ENCODE measurements around the gene SCIN. TPM values are rescaled to one million over a fixed set of nuclear protein-coding genes. Genes with fewer than 3 reads are reported as not detected.
A peak's percentile ranks its signal among the peaks of the same experiment; 100 is the strongest.
"Not testable (repeated sequence)": the region's sequence is repeated elsewhere in the genome, so short reads cannot be mapped to it uniquely, and the experiment has no call there.

The SCIN gene
- total RNA-seq, 1 donor from 2014 or later, result 14.3 TPM

DNA sequence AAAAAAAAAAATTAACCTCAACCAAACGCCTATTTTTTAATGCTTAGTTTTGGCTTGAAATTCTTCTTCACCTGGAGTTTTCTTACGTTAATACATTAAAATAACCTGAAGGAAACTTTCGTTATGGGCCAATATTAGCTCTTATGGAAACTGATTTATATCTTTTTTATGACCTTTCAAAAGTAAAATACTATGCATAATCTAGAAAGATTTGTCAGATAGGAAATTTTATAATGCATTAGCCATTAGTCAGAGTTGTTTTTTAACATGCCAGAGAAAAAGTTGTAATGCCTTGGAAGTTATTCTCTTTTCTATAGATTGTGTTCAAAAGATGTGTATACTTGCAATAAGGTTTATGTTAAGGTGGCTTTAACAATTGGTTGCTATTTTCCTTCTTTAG lies 82.6 kb downstream of the SCIN start:
- Histone ChIP-seq H3K27me3 (no peaks in the 10 kb centered on the region), H3K27ac (no peak overlapping the region), H3K4me3 (no peak overlapping the region), H3K4me1 (no peaks in the 10 kb centered on the region), H3K36me3 (no peaks in the 10 kb centered on the region), H3K9me3 (no peaks in the 10 kb centered on the region)
- ATAC-seq (no peak), DNase-seq (no peak)
- TF ChIP-seq, protein P1, sequence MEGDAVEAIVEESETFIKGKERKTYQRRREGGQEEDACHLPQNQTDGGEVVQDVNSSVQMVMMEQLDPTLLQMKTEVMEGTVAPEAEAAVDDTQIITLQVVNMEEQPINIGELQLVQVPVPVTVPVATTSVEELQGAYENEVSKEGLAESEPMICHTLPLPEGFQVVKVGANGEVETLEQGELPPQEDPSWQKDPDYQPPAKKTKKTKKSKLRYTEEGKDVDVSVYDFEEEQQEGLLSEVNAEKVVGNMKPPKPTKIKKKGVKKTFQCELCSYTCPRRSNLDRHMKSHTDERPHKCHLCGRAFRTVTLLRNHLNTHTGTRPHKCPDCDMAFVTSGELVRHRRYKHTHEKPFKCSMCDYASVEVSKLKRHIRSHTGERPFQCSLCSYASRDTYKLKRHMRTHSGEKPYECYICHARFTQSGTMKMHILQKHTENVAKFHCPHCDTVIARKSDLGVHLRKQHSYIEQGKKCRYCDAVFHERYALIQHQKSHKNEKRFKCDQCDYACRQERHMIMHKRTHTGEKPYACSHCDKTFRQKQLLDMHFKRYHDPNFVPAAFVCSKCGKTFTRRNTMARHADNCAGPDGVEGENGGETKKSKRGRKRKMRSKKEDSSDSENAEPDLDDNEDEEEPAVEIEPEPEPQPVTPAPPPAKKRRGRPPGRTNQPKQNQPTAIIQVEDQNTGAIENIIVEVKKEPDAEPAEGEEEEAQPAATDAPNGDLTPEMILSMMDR (IDR thresholded peaks at IDR 0.05), result no peak
- intact Hi-C loops (cut with DNase I), result no loop called here

DNA sequence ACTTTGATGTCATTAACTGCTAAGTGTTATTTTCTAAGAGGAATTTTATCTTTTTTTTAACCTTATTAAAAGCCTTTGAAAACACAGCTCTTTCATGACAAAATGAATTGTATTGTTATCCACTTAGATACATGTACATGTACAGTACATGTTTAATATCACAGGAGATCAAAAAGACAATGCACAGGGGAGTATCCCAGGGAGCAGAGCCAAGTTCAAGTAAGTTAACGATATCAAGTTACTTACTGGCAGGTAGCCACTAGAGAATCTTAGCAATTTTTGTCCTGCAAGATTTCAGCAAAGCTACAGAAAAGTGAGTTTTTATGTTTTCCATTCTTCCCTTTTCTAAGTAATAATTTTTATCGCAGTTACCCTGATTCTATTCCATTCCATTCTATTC lies 83.0 kb downstream of the SCIN start:
- intact Hi-C loops (cut with DNase I), result no loop called here
- H3K9me3 ChIP-seq, result no peaks in the 10 kb centered on the region
- no peak for DNase-seq
- no peaks in the 10 kb centered on the region for H3K4me1 ChIP-seq
- H3K4me3 ChIP-seq, result no peak overlapping the region
- TF ChIP-seq, protein P1 (IDR thresholded peaks at IDR 0.05), result no peak
- H3K27me3 ChIP-seq, result no peaks in the 10 kb centered on the region
- no peak for ATAC-seq
- no peaks in the 10 kb centered on the region for H3K36me3 ChIP-seq
- H3K27ac ChIP-seq, result no peak overlapping the region

DNA sequence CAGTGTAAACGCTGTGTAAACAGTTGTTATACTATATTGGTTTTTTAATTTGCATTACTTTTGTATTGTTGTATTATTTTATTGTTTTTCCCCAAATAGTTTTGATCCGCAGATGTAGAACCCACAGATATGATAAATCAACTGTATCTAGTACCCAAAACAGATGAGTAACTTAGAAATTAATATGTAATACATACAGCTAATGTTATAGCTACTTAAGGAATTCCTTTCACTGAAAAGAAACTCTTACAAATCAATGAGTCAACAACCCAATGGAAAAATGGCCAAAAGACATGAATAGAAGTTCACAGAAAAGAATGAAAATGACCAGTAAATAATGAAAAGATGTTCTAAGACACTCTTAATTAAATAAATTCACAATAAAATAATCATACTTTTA lies 84.6 kb downstream of the SCIN start:
- H3K4me1 ChIP-seq, result no peaks in the 10 kb centered on the region
- intact Hi-C loops (cut with DNase I), result no loop called here
- H3K9me3 ChIP-seq, result no peaks in the 10 kb centered on the region
- TF ChIP-seq, protein P1 (IDR thresholded peaks at IDR 0.05), result no peak
- H3K27ac ChIP-seq, result no peak overlapping the region
- H3K4me3 ChIP-seq, result no peak overlapping the region
- H3K27me3 ChIP-seq, result no peaks in the 10 kb centered on the region
- no peaks in the 10 kb centered on the region for H3K36me3 ChIP-seq
- ATAC-seq, result no peak
- DNase-seq, result no peak

DNA sequence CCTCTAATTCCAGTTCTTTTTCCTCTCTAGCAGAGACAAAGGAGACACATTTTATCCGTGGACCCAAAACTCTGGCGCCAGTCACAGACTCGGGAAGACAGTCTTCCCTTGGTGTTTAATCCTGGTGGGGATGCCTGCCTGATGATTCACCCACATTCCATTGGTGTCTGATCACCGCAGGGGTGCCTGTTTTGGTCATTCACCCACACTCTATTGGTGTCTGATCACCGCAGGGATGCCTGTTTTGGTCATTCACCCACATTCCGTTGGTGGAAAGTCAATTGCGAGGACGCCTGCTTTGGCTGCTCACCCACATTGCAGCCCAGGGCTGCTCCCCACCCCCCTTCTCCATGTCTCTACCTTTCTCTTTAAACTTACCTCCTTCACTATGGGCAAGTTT lies 89.9 kb downstream of the SCIN start:
- ATAC-seq, result not testable (repeated sequence)

DNA sequence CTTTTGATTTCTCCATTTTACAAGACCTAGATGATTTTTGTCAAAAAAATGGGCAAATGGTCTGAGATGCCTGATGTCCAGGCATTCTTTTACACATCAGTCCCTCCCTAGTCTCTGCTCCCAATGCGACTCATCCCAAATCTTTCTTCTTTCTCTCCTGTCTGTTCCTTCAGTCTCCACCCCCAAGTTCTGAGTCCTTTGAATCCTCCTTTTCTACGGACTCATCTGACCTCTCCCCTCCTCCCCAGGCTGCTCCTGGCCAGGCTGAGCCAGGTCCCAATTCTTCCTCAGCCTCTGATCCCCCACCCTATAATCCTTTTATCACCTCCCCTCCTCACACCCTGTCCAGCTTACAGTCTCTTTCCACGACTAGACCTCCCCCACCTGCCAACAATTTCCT lies 90.5 kb downstream of the SCIN start:
- intact Hi-C loops (cut with DNase I); H3K9me3 ChIP-seq; H3K4me3 ChIP-seq; DNase-seq; H3K4me1 ChIP-seq; H3K36me3 ChIP-seq; H3K27me3 ChIP-seq; ATAC-seq; H3K27ac ChIP-seq: not testable (repeated sequence)

More for the DNA sequence above, 89.9 kb downstream of the SCIN start:
- H3K27me3 ChIP-seq; H3K36me3 ChIP-seq; intact Hi-C loops (cut with DNase I); DNase-seq; H3K4me1 ChIP-seq; H3K9me3 ChIP-seq; H3K27ac ChIP-seq; H3K4me3 ChIP-seq: not testable (repeated sequence)

DNA sequence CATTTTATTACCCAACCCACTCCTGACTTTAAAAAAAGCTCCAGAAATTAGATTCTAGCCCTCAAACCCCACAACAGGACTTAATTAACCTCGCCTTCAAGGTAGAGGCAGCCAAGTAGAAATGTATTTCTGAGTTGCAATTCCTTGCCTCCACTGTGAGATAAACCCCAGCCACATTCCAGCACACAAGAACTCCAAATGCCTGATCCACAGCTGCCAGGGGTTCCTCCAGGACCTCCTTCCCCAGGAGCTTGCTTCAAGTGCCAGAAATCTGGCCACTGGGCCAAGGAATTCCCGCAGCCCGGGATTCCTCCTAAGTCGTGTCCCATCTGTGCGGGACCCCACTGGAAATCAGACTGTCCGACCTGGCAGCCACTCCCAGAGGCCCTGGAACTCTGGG lies 91.1 kb downstream of the SCIN start:
- no peaks in the 10 kb centered on the region for H3K9me3 ChIP-seq
- TF ChIP-seq, protein P1 (IDR thresholded peaks at IDR 0.05), result no peak
- intact Hi-C loops (cut with DNase I), result no loop called here

DNA sequence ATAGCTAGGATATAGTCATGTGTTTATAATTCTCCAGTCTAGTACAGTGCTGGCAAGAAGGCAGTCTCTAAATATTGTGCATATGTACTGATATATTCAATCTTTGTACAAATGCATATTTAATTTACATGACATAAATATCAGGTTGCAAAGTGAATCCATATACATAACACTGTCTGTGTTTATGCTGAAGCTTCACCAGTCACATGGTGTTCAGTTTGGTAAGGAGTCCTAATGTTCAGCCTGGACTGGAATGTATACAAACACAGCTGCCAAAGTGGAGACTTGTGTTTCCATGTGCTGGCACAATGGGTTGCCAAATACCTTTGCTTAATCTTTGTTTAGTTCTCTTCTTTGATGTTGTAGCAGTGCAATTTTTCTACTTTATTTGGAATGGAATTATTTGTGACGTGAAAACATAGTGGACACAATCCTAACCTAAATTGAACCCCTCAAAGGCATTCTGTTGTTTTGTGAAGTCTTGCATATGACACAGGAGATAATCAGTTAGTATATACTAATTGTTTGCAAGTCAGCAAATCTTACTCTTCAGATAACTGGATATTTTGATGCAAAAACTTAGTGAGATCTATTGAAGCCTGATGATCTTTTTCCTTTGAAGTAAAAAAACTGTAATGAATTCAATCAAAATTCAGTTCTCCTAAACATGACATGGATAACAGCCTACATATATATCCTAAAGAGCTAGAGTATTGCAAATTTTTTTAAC lies 99.6 kb downstream of the SCIN start:
- H3K4me1 ChIP-seq, result peaks cover 14% of the 10 kb centered on the region
- H3K4me3 ChIP-seq, result no peak overlapping the region
- intact Hi-C loops (cut with DNase I), result no loop called here
- H3K27me3 ChIP-seq, result no peaks in the 10 kb centered on the region
- H3K9me3 ChIP-seq, result no peaks in the 10 kb centered on the region
- ATAC-seq (peak; percentile 61), DNase-seq (no peak)
- no peak overlapping the region for H3K27ac ChIP-seq
- H3K36me3 ChIP-seq, result no peaks in the 10 kb centered on the region
- TF ChIP-seq, protein P1 (IDR thresholded peaks at IDR 0.05), result no peak

More for the DNA sequence above, 91.1 kb downstream of the SCIN start:
- Histone ChIP-seq H3K36me3 (no peaks in the 10 kb centered on the region), H3K27me3 (no peaks in the 10 kb centered on the region), H3K4me1 (no peaks in the 10 kb centered on the region), H3K4me3 (no peak overlapping the region), H3K27ac (no peak overlapping the region)
- no peak for ATAC-seq
- no peak for DNase-seq

Data from upper lobe of right lung (tissue), 1 donor.